Lung (tissue), 12 donors: Measurements from ENCODE around the gene ARHGEF5. TPM values are rescaled to one million over a fixed set of nuclear protein-coding genes. Genes with fewer than 3 reads are reported as not detected.

Experiments
- ATAC-seq: fragments of 200-7000 bp; cut with Tn5 transposase; one replicate; pipeline ENCODE4 v1.9.1; 2020; ENCODE audit warnings: moderate number of reproducible peaks; ENCODE audit not compliant: insufficient read depth, low FRiP score
- DNase-seq, 3 donors: peaks; one replicate each; pipeline ENCODE4 v3.0.0-alpha.2; 2013 to 2017
- H3K27ac ChIP-seq, 2 donors: one replicate each; pipeline ENCODE4 v1.5.1; 2013; ENCODE audit warnings: mild to moderate bottlenecking in 2 of 2, moderate library complexity in 2 of 2, control low read depth in 1 of 2, inconsistent platforms in 1 of 2, low read depth in 1 of 2, low read length in 1 of 2
- H3K27me3 ChIP-seq, 3 donors: one replicate each; pipeline ENCODE4 v1.5.1; 2013; ENCODE audit warnings: low read length in 2 of 3; ENCODE audit not compliant: control insufficient read depth in 3 of 3, insufficient read depth in 3 of 3
- H3K36me3 ChIP-seq, 4 donors: one replicate each; pipeline ENCODE4 v1.5.1; 2013; ENCODE audit warnings: low read length in 4 of 4, mild to moderate bottlenecking in 1 of 4, moderate library complexity in 1 of 4; ENCODE audit not compliant: control insufficient read depth in 4 of 4, insufficient read depth in 4 of 4
- H3K4me1 ChIP-seq, 5 donors: one replicate each; pipeline ENCODE4 v1.5.1; 2013; ENCODE audit warnings: low read length in 5 of 5, mild to moderate bottlenecking in 2 of 5, moderate library complexity in 1 of 5; ENCODE audit not compliant: control insufficient read depth in 5 of 5, insufficient read depth in 5 of 5
- H3K4me3 ChIP-seq: one replicate; pipeline ENCODE4 v1.5.1; 2013; ENCODE audit warnings: mild to moderate bottlenecking, control low read depth, moderate library complexity
- H3K9ac ChIP-seq, 2 donors: one replicate each; pipeline ENCODE4 v1.5.1; 2013; ENCODE audit warnings: low read length in 2 of 2, control low read depth in 1 of 2; ENCODE audit not compliant: insufficient read depth in 1 of 2
- H3K9me3 ChIP-seq, 4 donors: one replicate each; pipeline ENCODE4 v1.5.1; 2013; ENCODE audit warnings: low read length in 3 of 4, mild to moderate bottlenecking in 1 of 4, moderate library complexity in 1 of 4; ENCODE audit not compliant: control insufficient read depth in 4 of 4, insufficient read depth in 3 of 4
- CTCF ChIP-seq: IDR thresholded peaks from 2 replicates; pipeline ENCODE4 v1.5.1; 2012; ENCODE audit warnings: mild to moderate bottlenecking; ENCODE audit errors: control extremely low read depth, extremely low read depth
- WGBS, 2 donors: extraction: QIAGEN DNeasy Blood & Tissue Kit; methylation state at CpG; one replicate each; pipeline ENCODE4 v1.1.7; 2013; 5-methylcytosine and 5-hydroxymethylcytosine counted together
- polyA plus RNA-seq, 2 donors: library from polyadenylated mRNA; stranded (reverse); fragments of 200-250 nt; gene quantifications; one replicate each; pipeline ENCODE4 v1.2.1, GENCODE V29; 2013
- total RNA-seq, 2 donors: library from RNA; depleted of rRNA in 1 of 2; stranded (reverse); fragments of >200 nt in 1 of 2; gene quantifications; one replicate each; pipeline ENCODE4 v1.2.1, GENCODE V29; 2014 to 2021
- donor health status: control.
- donor health status: control.
- donor health status: Bipolar disorder and iron deficiency.
- donor health status: healthy.
- donor health status: DM: yes; HTN: yes; CAD: no.

The ARHGEF5 gene
- total and polyA plus RNA-seq, 4 donors: 4.5 to 27.1 (median 15.7) TPM

GRCh38 chr7:144386741-144387140 lies 31.5 kb downstream of the ARHGEF5 start:
- TF ChIP-seq CTCF: no peak
- no peak overlapping the region for H3K9ac ChIP-seq
- no peak overlapping the region for H3K27ac ChIP-seq
- no peaks in the 10 kb centered on the region for H3K36me3 ChIP-seq
- ATAC-seq (no peak), DNase-seq (peak in 1 of 3 donors; percentile 32)
- peaks cover 0 to 5% (median 0%) of the 10 kb centered on the region in 5 donors for H3K4me1 ChIP-seq
- H3K27me3 ChIP-seq: no peaks in the 10 kb centered on the region
- H3K4me3 ChIP-seq: no peak overlapping the region
- no peaks in the 10 kb centered on the region for H3K9me3 ChIP-seq

GRCh38 chr7:144388950-144389349 lies 33.7 kb downstream of the ARHGEF5 start:
- no peak for TF ChIP-seq CTCF
- H3K27me3 ChIP-seq: no peaks in the 10 kb centered on the region
- WGBS, 2 donors: 91 to 97% methylated on average over 5 of the region's 5 CpGs
- no peaks in the 10 kb centered on the region for H3K36me3 ChIP-seq
- H3K4me1 ChIP-seq: peaks cover 0 to 9% (median 0%) of the 10 kb centered on the region in 5 donors
- no peak overlapping the region for H3K4me3 ChIP-seq
- no peak for ATAC-seq
- H3K27ac ChIP-seq: no peak overlapping the region
- H3K9me3 ChIP-seq: no peaks in the 10 kb centered on the region
- H3K9ac ChIP-seq: no peak overlapping the region
- DNase-seq: no peak

GRCh38 chr7:144390481-144390880 lies 35.3 kb downstream of the ARHGEF5 start:
- DNase-seq (no peak), ATAC-seq (no peak)
- no peak for TF ChIP-seq CTCF
- Histone ChIP-seq H3K9me3 (no peaks in the 10 kb centered on the region), H3K4me1 (peaks cover 0 to 9% (median 0%) of the 10 kb centered on the region in 5 donors), H3K27me3 (no peaks in the 10 kb centered on the region), H3K27ac (no peak overlapping the region), H3K36me3 (no peaks in the 10 kb centered on the region), H3K9ac (no peak overlapping the region), H3K4me3 (no peak overlapping the region)
- 61 to 62% methylated on average over 7 of the region's 7 CpGs for WGBS, 2 donors

GRCh38 chr7:144391014-144391413 lies 35.8 kb downstream of the ARHGEF5 start:
- ATAC-seq: no peak
- Histone ChIP-seq H3K27me3 (no peaks in the 10 kb centered on the region), H3K27ac (no peak overlapping the region), H3K9ac (no peak overlapping the region), H3K4me3 (no peak overlapping the region), H3K36me3 (no peaks in the 10 kb centered on the region), H3K9me3 (no peaks in the 10 kb centered on the region), H3K4me1 (peaks cover 0 to 9% (median 0%) of the 10 kb centered on the region in 5 donors)
- no peak for TF ChIP-seq CTCF
- WGBS, 2 donors: 97 to 99% methylated on average over 4 of the region's 4 CpGs
- DNase-seq: no peak
